ENCODE results near the gene SUV39H1.
A peak's percentile ranks its signal among the peaks of the same experiment; 100 is the strongest.

SUV39H1 gene

GRCh38 chrX:48702716-48703115 lies 6.2 kb downstream of the SUV39H1 start:
- TF ChIP-seq ZFX (IDR thresholded peaks at IDR 0.05; ENCODE audit: borderline replicate concordance) = no peak
- TF ChIP-seq, protein P1, sequence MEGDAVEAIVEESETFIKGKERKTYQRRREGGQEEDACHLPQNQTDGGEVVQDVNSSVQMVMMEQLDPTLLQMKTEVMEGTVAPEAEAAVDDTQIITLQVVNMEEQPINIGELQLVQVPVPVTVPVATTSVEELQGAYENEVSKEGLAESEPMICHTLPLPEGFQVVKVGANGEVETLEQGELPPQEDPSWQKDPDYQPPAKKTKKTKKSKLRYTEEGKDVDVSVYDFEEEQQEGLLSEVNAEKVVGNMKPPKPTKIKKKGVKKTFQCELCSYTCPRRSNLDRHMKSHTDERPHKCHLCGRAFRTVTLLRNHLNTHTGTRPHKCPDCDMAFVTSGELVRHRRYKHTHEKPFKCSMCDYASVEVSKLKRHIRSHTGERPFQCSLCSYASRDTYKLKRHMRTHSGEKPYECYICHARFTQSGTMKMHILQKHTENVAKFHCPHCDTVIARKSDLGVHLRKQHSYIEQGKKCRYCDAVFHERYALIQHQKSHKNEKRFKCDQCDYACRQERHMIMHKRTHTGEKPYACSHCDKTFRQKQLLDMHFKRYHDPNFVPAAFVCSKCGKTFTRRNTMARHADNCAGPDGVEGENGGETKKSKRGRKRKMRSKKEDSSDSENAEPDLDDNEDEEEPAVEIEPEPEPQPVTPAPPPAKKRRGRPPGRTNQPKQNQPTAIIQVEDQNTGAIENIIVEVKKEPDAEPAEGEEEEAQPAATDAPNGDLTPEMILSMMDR (IDR thresholded peaks at IDR 0.05) = no peak
- peak overlapping the region; percentile 79 for H3K27ac ChIP-seq

DNA sequence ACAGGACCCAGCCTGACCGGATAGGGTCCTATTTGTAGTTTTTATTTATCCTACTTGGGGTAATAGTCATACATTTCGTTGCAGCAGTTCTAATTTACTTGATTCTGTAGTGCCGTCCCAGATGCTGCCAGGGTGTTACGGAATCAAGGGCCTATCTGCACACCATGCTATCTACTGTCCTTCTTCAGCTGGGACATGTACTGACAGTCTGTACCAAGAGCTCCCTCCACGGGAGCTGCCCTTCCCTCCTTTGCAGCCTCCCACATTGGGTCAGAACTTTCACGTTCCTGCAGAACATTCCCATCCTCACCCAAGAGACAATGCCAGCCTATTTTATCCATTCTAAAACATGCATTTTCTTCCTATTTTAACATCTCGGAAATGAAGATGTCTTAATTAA lies 6.7 kb downstream of the SUV39H1 start:
- TF ChIP-seq ZFX (IDR thresholded peaks at IDR 0.05; ENCODE audit: borderline replicate concordance) = no peak
- TF ChIP-seq, protein P1 (IDR thresholded peaks at IDR 0.05) = no peak
- peak overlapping the region; percentile 79 for H3K27ac ChIP-seq

GRCh38 chrX:48703642-48704481 lies 7.3 kb downstream of the SUV39H1 start:
- no peak for TF ChIP-seq ZFX (IDR thresholded peaks at IDR 0.05; ENCODE audit: borderline replicate concordance)
- TF ChIP-seq, protein P1 (IDR thresholded peaks at IDR 0.05) = peak; percentile 27; the same call in 1 of the 2 replicates
- H3K27ac ChIP-seq = peak overlapping the region; percentile 79

DNA sequence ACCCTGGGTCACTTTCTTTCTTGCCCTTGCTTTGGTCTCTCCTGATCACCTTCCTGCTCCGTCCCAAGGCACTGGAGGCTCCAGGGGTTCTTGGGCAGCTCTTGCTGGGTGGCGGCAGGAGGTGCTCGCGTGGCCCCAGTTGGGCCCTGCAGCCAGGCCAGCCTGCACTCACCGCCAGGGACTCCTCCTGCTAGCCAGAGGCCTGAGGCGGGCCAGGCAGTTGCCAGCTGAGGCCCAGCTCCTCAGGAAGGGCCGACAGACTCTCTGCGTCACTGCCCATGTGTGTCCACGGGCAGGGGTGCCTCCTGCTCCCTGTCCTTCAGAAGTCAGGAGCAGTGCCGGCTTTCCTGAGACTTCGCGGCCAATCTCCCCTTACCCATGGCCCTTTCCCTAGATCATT lies 9.3 kb downstream of the SUV39H1 start:
- peak overlapping the region; percentile 79 for H3K27ac ChIP-seq
- TF ChIP-seq, protein P1 (IDR thresholded peaks at IDR 0.05) = no peak
- no peak for TF ChIP-seq ZFX (IDR thresholded peaks at IDR 0.05; ENCODE audit: borderline replicate concordance)

GRCh38 chrX:48709522-48710112 lies 13.1 kb downstream of the SUV39H1 start:
- peak overlapping the region; percentile 25; the same call in 1 of the 2 replicates for H3K27ac ChIP-seq
- TF ChIP-seq, protein P1 (IDR thresholded peaks at IDR 0.05) = no peak
- TF ChIP-seq ZFX (IDR thresholded peaks at IDR 0.05; ENCODE audit: borderline replicate concordance) = no peak

- TF ChIP-seq, protein P1 (IDR thresholded peaks at IDR 0.05) = no peak
- no peak for TF ChIP-seq ZFX (IDR thresholded peaks at IDR 0.05; ENCODE audit: borderline replicate concordance)
- no peak overlapping the region for H3K27ac ChIP-seq
Measured at GRCh38 chrX:48711162-48711928, 14.8 kb downstream of the SUV39H1 start.

Data from 22Rv1 (cell line).